Stimulated activated CD8-positive, alpha-beta memory T cell treated with anti-CD3 and anti-CD28 coated beads, Interleukin-15, amount 100 ng/mL, for 1 hour (primary cell): ENCODE measurements around the gene ZFYVE28.
A peak's percentile ranks its signal among the peaks of the same experiment; 100 is the strongest.

Experiments used
- DNase-seq: peaks from one replicate; pipeline ENCODE4 v3.0.0-alpha.2; 2020; ENCODE audit warnings: low read depth

The ZFYVE28 gene

GRCh38 chr4:2271279-2272025 lies 147.0 kb downstream of the ZFYVE28 start:
- no peak for DNase-seq

DNA sequence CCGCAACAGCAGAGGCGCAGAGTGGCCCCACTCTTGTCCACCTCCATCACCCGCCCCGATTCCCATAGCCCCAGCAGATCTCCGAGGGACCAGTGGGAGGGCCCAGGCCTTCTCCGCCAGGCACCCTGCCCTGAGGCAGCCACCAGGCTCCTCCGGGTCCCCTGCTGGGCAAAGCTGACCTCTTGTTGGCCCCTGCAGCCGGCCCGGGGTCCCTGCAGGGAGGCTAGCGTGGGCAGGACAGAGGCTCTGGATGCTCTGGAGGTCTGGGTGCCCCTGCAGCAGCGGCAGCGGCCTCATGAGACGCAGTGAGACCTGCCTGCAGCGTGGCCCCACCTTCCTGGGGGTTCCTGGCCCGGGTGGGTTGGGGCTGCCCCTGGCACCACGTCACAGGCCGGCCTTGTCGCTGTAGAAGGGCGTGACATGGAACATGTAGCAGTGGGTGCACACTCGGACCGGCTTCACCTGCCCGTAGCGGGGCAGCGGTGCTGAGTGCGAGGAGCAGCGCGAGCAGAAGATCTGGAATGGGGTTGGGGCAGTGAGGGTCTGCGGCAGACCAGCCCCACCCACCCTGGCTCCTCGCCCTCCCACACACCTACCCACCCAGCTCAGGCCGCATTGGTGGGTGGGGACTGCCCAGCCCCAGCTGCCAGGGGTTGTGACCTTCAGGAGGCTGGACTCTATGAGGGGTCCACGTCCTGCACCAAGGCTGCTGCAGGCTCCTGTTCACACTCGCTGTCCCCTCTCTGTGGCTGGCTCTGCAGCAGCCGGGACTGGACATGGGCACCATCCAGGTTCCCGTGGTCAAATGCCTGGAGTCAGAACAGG lies 147.9 kb downstream of the ZFYVE28 start:
- no peak for DNase-seq

DNA sequence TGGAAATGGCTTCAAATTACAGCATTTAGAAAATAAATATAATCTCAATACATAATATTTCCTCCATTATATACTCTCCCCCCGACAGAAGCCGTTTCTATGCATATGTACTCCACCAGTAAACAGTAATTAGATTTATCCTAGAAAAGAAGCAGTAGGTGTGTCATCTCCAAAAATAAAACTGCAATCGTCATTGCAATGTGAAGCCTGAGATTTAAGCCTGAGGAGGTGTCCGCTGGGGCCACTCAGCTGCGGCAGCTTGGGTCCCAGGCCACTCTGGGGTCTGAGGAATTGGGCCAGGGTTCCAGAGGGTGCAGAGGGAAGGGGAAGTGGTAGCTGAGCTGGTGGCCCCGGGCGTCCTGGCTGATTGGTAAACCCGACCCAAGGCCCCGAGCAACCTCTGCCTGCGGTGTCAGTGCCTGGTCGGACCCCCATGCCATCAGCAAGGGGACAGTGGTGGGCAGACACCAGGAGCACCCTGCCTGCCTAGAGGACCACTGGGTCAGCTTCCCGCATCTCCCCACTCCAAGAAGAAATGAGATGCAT lies 148.8 kb downstream of the ZFYVE28 start:
- DNase-seq, result no peak

DNA sequence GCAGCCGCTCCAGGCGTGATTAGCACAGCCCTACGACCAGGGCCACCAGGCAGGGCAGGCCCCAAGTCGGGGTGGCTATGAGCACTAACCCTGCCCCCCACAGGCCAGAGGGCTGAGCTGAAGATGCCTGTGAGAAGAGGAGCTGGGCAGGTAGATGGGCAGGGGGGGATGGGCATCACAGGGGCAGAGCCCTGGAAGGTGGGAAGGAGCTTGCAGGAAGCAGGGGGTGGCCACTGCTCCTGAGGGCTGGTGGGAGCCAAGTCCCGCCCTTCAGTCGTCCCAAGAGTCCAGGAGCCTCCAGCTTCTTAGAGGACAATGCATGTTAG lies 149.3 kb downstream of the ZFYVE28 start:
- no peak for DNase-seq

DNA sequence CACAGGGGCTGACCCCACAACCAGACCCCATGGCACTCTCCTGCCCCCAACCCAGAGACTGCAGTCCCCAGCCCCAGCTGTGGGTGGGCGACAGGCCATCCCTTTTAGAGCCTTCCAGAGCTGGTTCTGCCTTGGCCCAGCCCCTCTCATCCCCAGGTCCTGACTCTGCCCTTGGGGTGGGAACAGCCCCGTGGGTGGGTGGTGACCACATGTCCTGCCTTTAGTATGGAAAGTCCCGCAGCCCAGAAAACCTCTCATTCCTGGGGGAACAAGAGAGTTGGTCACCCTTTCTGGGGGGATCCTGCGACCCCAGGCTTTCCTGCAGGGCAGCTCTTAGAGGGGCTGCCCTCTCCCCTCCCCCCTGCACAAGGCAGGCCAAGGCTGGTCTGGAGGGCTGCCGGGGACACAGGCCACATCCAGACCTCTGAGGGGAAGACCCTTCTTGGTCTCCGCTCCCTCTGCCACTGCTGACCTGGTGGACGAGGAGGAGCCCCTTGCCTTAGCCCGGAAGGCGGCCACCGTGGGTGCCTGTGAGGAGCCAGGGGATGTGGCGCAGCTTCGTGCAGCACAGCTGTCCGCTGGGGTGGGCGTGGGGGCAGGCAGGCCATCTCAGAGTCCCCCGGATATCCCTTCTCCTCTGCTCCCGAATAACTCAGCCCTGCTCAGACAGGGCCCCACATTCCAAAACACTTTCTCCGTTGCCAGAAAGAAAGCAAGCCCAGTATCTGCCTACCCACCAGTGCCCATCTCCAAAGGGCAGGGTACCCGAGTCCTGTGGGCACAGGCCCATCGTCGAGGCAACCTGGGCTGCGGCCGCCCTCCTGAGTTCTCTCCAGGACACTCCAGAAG lies 149.9 kb downstream of the ZFYVE28 start:
- no peak for DNase-seq

GRCh38 chr4:2267841-2268240 lies 150.6 kb downstream of the ZFYVE28 start:
- DNase-seq, result no peak

DNA sequence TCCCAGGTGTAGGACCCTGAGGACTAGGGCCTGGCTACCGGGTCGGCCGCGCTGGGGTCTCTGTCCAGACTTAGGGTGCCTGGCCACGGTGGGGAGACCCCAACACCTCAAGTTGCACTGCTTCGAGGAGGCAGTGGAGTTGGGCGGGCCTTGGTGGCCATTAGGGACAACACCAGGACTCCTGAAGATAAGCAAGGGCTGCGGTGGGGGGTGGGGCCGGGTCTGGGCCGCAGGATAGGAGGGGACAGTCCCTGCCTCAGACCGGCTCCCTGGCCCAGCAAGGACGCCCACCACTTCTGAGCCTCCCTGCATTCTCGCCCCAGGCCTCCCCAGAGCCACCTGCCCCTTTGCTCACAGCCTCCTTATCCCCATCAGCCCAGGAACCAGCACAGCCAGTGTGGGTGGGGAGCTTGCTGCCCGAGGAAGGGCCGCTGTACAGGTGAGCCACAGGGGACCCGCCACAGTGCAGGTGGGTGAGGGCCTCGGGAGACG lies 151.1 kb downstream of the ZFYVE28 start:
- no peak for DNase-seq

DNA sequence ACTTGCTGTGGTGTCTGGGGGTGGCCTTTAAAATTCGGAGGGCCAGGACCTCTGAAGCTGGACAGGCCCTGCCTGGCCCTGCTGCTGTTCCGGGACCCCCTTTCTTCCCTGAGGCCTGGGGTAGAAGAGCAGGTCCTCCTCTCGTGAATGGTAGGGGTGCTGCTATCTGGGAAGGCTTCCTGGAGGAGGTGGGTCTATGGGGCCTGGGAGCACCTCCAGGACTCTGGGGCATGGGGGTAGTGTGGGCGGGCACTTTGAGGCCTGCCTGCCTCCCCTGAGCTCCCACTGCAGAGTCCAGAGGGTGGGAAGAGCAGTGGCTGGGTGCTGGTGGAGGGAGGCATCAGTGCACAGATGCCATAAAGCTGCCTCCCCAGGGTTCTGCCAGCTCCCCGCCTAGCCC lies 151.6 kb downstream of the ZFYVE28 start:
- no peak for DNase-seq

DNA sequence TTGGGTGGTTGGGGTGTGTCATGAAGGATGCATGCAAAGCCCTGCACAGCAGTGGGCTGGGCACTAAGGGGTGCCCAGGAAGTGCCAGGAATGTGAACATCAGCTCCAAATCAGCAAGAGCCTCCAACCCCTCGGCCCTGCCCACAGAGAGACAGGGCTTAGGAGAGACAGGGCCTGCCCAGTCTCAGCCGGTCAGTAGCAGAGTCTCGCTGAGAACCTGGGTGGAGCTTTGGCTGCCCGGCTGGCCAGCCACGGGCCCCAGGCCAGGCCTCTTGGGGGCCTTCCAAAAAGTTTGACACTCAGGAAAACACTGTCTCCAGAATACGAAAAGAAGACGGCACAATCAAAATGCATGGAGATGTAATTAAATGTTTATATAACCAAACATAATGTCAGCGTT lies 152.3 kb downstream of the ZFYVE28 start:
- DNase-seq, result no peak

GRCh38 chr4:2265113-2266110 lies 153.0 kb downstream of the ZFYVE28 start:
- DNase-seq, result no peak

DNA sequence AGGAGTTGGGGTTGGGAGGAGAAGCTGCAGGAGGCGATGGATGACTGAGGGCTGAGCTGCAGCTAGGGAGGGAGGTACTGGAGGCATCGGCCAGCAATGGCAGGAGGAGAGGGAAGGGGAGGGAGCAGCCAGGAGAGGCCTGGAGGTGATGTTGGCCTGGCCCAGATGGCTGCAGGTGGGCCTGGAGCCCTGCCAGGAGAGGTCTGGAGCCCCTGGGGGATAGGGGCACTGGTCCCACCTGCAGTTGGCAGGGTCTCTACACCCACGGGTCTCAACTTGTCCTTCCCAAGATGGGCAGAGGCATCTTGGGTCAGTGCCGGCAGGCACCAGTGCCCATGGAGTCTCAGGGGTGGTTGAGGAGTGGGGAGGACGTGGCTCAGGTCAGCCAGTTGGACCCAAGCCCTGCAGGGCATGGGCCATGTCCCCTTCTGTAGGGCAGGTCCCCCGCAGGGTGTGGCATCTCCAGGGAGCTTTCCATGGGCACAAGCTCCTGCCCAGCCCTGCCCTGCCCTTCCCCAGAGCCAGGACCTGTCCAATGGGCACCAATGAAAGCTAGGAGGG lies 153.9 kb downstream of the ZFYVE28 start:
- no peak for DNase-seq

GRCh38 chr4:2263926-2264321 lies 154.5 kb downstream of the ZFYVE28 start:
- no peak for DNase-seq

- no peak for DNase-seq
These were observed 155.5 kb downstream of the ZFYVE28 start for GRCh38 chr4:2262944-2263250.

DNA sequence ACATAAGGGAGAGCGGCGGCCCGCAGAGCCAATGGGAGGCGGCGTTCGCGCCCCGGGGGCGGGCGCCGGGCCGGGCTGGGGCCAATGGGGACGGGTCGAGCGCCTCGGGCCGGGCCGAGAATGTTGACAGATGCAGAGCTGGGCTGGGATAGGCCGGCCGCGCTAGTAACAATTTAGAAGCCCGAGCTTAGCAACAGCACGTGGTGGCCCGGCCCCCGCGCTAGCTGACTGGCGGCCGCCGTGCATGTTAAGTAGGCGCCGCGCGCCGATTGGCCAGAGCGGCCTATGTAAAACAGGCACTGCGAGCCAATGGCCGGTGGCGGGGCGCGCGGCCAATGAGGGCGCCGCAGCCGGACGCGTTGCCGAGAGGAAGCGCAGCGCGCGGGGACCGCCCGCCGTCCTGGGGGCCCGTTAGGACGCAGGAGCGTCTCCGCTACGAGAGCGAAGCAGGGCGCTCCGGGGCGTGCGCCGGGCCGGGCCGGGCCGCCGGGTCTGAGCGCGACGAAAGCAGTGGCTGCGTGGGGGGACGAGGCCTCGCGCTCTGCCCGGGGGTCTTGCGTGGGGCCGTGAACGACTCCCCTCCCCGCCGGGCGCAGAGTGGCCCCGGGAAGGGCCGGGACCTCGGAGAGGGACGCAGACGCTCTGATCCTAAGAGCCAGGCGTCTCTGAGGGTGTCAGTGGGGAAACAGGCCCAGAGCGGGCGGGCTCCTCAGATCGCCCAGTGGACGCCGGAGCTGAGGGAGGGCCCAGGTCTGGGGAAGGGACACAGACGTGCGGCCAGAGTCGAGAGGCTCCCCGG lies 156.1 kb downstream of the ZFYVE28 start:
- peak; percentile 92 for DNase-seq

GRCh38 chr4:2261853-2262144 lies 156.6 kb downstream of the ZFYVE28 start, which contains the start of gene MXD4:
Gene MXD4, minus strand, starts transcription at chr4:2262109. Its CDS starts 129 bp downstream, at chr4:2261980.
- DNase-seq, result no peak

GRCh38 chr4:2261110-2261852 lies 157.2 kb downstream of the ZFYVE28 start:
- DNase-seq, result no peak

GRCh38 chr4:2260344-2261109 lies 157.9 kb downstream of the ZFYVE28 start:
- DNase-seq, result no peak

DNA sequence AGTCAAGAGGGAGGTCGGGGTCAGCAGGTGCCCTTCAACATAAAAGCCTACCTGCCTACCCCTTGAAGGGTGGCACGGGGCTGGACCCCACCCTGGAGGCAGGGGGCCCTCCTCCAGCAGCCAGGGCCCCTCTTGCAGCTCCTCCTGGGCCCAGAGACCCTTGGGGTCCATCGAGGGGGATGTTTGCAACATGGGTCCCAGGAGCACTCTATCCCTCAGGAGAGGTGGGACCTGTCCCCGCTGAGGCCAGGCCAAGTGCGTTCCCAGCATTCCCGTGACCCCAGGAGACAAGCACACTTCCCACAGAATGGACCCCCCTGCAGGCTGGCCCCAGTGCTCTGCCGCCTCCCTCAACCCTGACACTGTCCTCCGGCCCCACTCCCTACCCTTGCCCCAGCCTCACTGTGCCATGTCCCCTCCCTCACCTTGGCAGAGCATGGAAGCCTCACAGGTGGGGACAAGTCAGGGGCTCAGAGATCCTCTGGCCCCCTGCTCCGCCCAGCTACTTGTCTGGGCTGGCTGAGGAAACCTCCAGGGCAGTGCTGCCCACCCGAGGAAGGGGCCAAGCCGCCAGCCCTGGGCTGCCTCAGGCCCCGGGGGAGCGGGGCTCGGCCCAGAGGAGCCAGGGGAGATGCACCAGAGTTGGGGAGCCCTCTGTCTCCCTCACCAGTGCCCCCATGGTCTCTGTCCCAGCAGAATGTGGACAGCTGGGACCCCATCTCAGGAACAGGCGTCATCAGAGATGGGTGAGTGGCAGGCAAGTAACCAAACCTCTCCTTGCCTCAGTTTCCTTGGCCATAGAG lies 158.7 kb downstream of the ZFYVE28 start:
- DNase-seq, result no peak
